CD4-positive, alpha-beta T cell (primary cell): Measurements from ENCODE around the gene SPINT2. TPM values are rescaled to one million over a fixed set of nuclear protein-coding genes. Genes with fewer than 3 reads are reported as not detected.

Experiments used
- ATAC-seq: fragments of 200-7000 bp; cut with Tn5 transposase; one replicate; pipeline ENCODE4 v1.10.0; 2022; ENCODE audit warnings: mild to moderate bottlenecking; ENCODE audit not compliant: poor library complexity
- CTCF ChIA-PET: fragments of 350-600 bp; sonication (Branson Sonifier 250); formaldehyde crosslinking; loops from one replicate; lab custom pipeline; 2021; ENCODE audit warnings: antibody characterized with exemption, inconsistent platforms; lab: Charles Lee
- POLR2A ChIA-PET: fragments of 350-600 bp; sonication (Branson Sonifier 250); formaldehyde crosslinking; loops from one replicate; lab custom pipeline; 2021; ENCODE audit warnings: antibody characterized with exemption, inconsistent platforms; lab: Charles Lee
- DNase-seq, 14 experiments: peaks; one replicate each; pipeline ENCODE4 v3.0.0-alpha.2; 2013 to 2020; ENCODE audit warnings: mixed read lengths in 2 of 14
- H3K27ac ChIP-seq, 2 donors: one replicate each; pipeline versions ENCODE4 v1.5.1 to v1.7.0; 2013; ENCODE audit warnings: low read length in 2 of 2, low read depth in 1 of 2, mild to moderate bottlenecking in 1 of 2
- H3K27me3 ChIP-seq, 2 experiments: 1 replicate in 1 of 2; 2 replicates in 1 of 2; pipeline versions ENCODE4 v1.6.1 to v1.7.0; 2013; ENCODE audit warnings: low read length in 2 of 2, control low read depth in 1 of 2, mild to moderate bottlenecking in 1 of 2, moderate library complexity in 1 of 2; ENCODE audit not compliant: insufficient read depth in 2 of 2, control insufficient read depth in 1 of 2
- H3K36me3 ChIP-seq: one replicate; pipeline ENCODE4 v1.6.1; 2013; ENCODE audit warnings: low read length, control low read depth; ENCODE audit not compliant: insufficient read depth
- H3K4me1 ChIP-seq: one replicate; pipeline ENCODE4 v1.6.1; 2013; ENCODE audit warnings: low read length, control low read depth; ENCODE audit not compliant: insufficient read depth
- H3K4me3 ChIP-seq: one replicate; pipeline ENCODE4 v1.5.1; 2013; ENCODE audit warnings: mild to moderate bottlenecking, low read length, moderate library complexity
- H3K9me3 ChIP-seq, 2 experiments: 1 replicate in 1 of 2; 2 replicates in 1 of 2; pipeline versions ENCODE4 v1.6.1 to v1.7.0; 2013; ENCODE audit warnings: low read length in 2 of 2, mild to moderate bottlenecking in 2 of 2, control low read depth in 1 of 2, moderate library complexity in 1 of 2; ENCODE audit not compliant: control insufficient read depth in 1 of 2, insufficient read depth in 1 of 2
- H3K27ac Mint-ChIP-seq: one replicate; pipeline ENCODE4 v1.8.0; 2020; ENCODE audit warnings: mixed read lengths
- H3K27me3 Mint-ChIP-seq: one replicate; pipeline ENCODE4 v1.8.0; 2021; ENCODE audit warnings: mixed read lengths
- H3K36me3 Mint-ChIP-seq: one replicate; pipeline ENCODE4 v1.8.0; 2021; ENCODE audit warnings: low read depth, mixed read lengths
- H3K4me1 Mint-ChIP-seq: one replicate; pipeline ENCODE4 v1.8.0; 2021; ENCODE audit warnings: low read depth, mixed read lengths
- H3K4me3 Mint-ChIP-seq: one replicate; pipeline ENCODE4 v1.8.0; 2020; ENCODE audit warnings: mild to moderate bottlenecking, mixed read lengths
- H3K9me3 Mint-ChIP-seq: one replicate; pipeline ENCODE4 v1.8.0; 2020; ENCODE audit warnings: mixed read lengths
- CTCF ChIP-seq: fragments of 200-600 bp; IDR thresholded peaks from one replicate; pipeline ENCODE4 v1.8.0; 2022; ENCODE audit warnings: antibody characterized with exemption, mild to moderate bottlenecking
- intact Hi-C, 2 experiments: fragments of 100-400 bp; cut with DNase I in 1 of 2; cut with micrococcal nuclease in 1 of 2; formaldehyde crosslinking; loops; one replicate each; pipeline versions ENCODE4 v1.15.1 to v1.9.0; 2023 to 2025; cut with DNase I, micrococcal nuclease
- total RNA-seq, 174 experiments: library from RNA in 2 of 174; stranded (reverse) in 2 of 174; gene quantifications; one replicate each; pipeline ENCODE4 v1.2.3 and lab custom pipeline; 2021 to 2026

SPINT2 gene
- total RNA-seq, 2 experiments from 2014 or later = 25.4 to 26.5 TPM

GRCh38 chr19:38306236-38306635 is 41.9 kb downstream of the SPINT2 start:
- POLR2A ChIA-PET = no interaction called here
- Histone ChIP-seq H3K27ac (no peak overlapping the region), H3K9me3 (peaks cover 0 to 8% of the 10 kb centered on the region in 2 experiments), H3K4me1 (no peaks in the 10 kb centered on the region), H3K36me3 (peaks cover 20% of the 10 kb centered on the region), H3K27me3 (no peaks in the 10 kb centered on the region), H3K4me3 (no peak overlapping the region)
- DNase-seq = no peak
- Mint-ChIP-seq H3K4me1 (no peaks in the 10 kb centered on the region), H3K4me3 (no peak overlapping the region), H3K9me3 (no peaks in the 10 kb centered on the region), H3K27me3 (no peaks in the 10 kb centered on the region), H3K36me3 (peaks cover 33% of the 10 kb centered on the region), H3K27ac (no peak overlapping the region)
- ATAC-seq = no peak
- TF ChIP-seq CTCF = no peak
- intact Hi-C loops = no loop called here
- CTCF ChIA-PET = no interaction called here

- Histone ChIP-seq H3K27me3 (no peaks in the 10 kb centered on the region), H3K27ac (no peak overlapping the region), H3K9me3 (peaks cover 0 to 8% of the 10 kb centered on the region in 2 experiments), H3K4me3 (no peak overlapping the region), H3K36me3 (peaks cover 20% of the 10 kb centered on the region), H3K4me1 (no peaks in the 10 kb centered on the region)
- no peak overlapping the region for H3K4me3 Mint-ChIP-seq
- no peak for DNase-seq
- intact Hi-C loops = no loop called here
- H3K36me3 Mint-ChIP-seq = peaks cover 33% of the 10 kb centered on the region
- CTCF ChIA-PET = no interaction called here
- no peak for ATAC-seq
- H3K27ac Mint-ChIP-seq = no peak overlapping the region
- POLR2A ChIA-PET = no interaction called here
- no peaks in the 10 kb centered on the region for H3K27me3 Mint-ChIP-seq
- H3K9me3 Mint-ChIP-seq = no peaks in the 10 kb centered on the region
- no peaks in the 10 kb centered on the region for H3K4me1 Mint-ChIP-seq
- TF ChIP-seq CTCF = no peak
Observed at GRCh38 chr19:38307076-38307475, 42.7 kb downstream of the SPINT2 start.

GRCh38 chr19:38307597-38307996 is 43.2 kb downstream of the SPINT2 start:
- intact Hi-C loops = no loop called here
- H3K27me3 Mint-ChIP-seq = no peaks in the 10 kb centered on the region
- peaks cover 20% of the 10 kb centered on the region for H3K36me3 ChIP-seq
- POLR2A ChIA-PET = no interaction called here
- H3K9me3 Mint-ChIP-seq = no peaks in the 10 kb centered on the region
- H3K27me3 ChIP-seq = no peaks in the 10 kb centered on the region
- H3K4me3 ChIP-seq = no peak overlapping the region
- H3K36me3 Mint-ChIP-seq = peaks cover 33% of the 10 kb centered on the region
- no peaks in the 10 kb centered on the region for H3K4me1 ChIP-seq
- DNase-seq (no peak), ATAC-seq (no peak)
- no peak overlapping the region for H3K27ac ChIP-seq
- peaks cover 0 to 8% of the 10 kb centered on the region in 2 experiments for H3K9me3 ChIP-seq
- no peak overlapping the region for H3K4me3 Mint-ChIP-seq
- CTCF ChIA-PET = no interaction called here
- no peak overlapping the region for H3K27ac Mint-ChIP-seq
- TF ChIP-seq CTCF = no peak
- H3K4me1 Mint-ChIP-seq = no peaks in the 10 kb centered on the region
